ENCODE data around the gene PLXNC1. TPM values are rescaled to one million over a fixed set of nuclear protein-coding genes. Genes with fewer than 3 reads are reported as not detected.

Gene PLXNC1
- total RNA-seq, 3 donors from 2014 or later, result 5.2 to 13.2 (median 6.2) TPM

DNA sequence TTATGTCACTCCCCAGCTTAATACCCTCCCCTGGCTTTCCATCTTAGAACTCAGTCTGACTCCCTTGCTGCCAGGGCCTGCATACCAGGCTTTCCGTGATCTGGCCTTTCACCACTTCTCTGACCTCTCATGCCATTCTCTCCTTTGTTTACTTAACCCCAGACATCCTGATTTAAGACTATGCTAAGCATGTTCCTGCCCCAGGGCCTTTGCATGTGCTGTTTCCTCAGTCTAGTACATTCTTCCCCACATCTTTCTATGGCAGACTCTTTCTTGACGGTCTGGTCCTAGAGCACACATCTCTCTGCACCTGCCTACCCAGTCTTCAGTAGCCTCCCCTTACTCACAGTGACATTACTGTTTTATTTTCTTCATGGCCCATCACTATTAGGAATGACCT, 42.2 kb downstream of the PLXNC1 start:
- DNase-seq (no peak), ATAC-seq (no peak)
- TF ChIP-seq, protein P1, sequence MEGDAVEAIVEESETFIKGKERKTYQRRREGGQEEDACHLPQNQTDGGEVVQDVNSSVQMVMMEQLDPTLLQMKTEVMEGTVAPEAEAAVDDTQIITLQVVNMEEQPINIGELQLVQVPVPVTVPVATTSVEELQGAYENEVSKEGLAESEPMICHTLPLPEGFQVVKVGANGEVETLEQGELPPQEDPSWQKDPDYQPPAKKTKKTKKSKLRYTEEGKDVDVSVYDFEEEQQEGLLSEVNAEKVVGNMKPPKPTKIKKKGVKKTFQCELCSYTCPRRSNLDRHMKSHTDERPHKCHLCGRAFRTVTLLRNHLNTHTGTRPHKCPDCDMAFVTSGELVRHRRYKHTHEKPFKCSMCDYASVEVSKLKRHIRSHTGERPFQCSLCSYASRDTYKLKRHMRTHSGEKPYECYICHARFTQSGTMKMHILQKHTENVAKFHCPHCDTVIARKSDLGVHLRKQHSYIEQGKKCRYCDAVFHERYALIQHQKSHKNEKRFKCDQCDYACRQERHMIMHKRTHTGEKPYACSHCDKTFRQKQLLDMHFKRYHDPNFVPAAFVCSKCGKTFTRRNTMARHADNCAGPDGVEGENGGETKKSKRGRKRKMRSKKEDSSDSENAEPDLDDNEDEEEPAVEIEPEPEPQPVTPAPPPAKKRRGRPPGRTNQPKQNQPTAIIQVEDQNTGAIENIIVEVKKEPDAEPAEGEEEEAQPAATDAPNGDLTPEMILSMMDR (IDR thresholded peaks at IDR 0.05), result no peak
- Histone ChIP-seq H3K36me3 (ENCODE audit: low read depth) (no peaks in the 10 kb centered on the region), H3K4me3 (no peak overlapping the region), H3K4me1 (ENCODE audit: low read depth) (no peaks in the 10 kb centered on the region), H3K9me3 (no peaks in the 10 kb centered on the region)
- intact Hi-C loops (cut with DNase I, micrococcal nuclease), result no loop called here

DNA sequence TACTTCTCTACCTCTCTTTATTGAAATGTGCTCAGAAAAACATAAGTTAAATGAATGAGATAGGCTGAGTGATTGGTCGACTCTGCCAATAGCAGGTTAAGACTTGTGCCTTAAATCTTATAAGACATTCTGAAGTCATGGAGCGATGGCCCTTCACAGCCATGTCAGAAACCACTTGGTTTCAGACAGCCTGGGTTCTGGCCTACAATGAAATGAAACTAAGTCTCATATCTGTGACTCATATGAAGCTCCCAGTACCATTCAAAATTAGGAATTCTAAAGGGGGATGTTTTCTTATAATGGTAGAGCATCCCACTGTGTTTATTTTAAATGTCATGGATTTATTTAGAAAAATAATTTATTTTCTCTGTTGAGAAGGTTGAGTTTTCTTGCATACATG, 42.6 kb downstream of the PLXNC1 start:
- no peak for DNase-seq
- intact Hi-C loops (cut with DNase I, micrococcal nuclease), result no loop called here
- no peak overlapping the region for H3K4me3 ChIP-seq
- no peaks in the 10 kb centered on the region for H3K4me1 ChIP-seq (ENCODE audit: low read depth)
- no peaks in the 10 kb centered on the region for H3K36me3 ChIP-seq (ENCODE audit: low read depth)
- TF ChIP-seq, protein P1 (IDR thresholded peaks at IDR 0.05), result no peak
- no peaks in the 10 kb centered on the region for H3K9me3 ChIP-seq
- no peak for ATAC-seq

DNA sequence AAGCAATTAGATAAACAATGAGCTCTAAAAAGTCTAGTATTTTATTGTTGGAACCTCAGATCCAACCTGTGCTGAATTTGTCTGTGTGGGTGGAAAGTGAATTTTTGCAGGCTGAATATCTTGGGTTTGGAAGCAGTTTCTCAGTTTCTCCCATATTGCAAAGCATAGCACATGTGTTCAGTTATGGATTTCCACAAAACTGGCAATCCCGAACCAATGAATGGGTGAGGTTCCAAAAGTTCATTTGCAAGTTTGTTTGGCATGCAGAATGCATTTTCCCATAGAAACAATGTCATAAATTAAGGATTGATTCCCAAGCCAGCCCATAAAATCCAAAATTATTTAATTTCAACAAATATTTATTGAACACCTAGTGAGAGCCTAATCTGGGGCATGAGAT, 43.4 kb downstream of the PLXNC1 start:
- no peaks in the 10 kb centered on the region for H3K9me3 ChIP-seq
- H3K4me1 ChIP-seq (ENCODE audit: low read depth), result no peaks in the 10 kb centered on the region
- TF ChIP-seq, protein P1 (IDR thresholded peaks at IDR 0.05), result no peak
- H3K36me3 ChIP-seq (ENCODE audit: low read depth), result no peaks in the 10 kb centered on the region
- no peak overlapping the region for H3K4me3 ChIP-seq
- no peak for DNase-seq
- intact Hi-C loops (cut with DNase I, micrococcal nuclease), result no loop called here
- no peak for ATAC-seq

DNA sequence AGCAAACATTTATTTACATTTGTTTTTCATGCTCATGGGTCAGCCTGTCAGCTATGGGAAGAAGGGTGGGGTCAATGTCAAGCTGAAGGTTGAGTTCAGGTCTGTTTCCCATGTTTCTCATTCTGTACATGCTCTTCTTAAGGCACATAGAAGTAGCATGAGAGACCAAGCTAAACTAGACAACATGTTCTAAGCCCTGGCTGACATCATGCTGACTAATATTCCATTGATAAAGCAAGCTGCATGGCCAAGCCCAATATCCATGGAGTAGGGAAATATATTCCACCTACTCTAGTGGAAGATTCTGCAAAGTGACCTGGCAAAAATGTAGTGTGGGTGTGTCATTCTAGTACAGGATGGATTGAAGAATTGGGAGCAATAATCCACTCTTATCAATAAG, 44.1 kb downstream of the PLXNC1 start:
- ATAC-seq (no peak), DNase-seq (no peak)
- Histone ChIP-seq H3K4me3 (no peak overlapping the region), H3K36me3 (ENCODE audit: low read depth) (no peaks in the 10 kb centered on the region), H3K9me3 (no peaks in the 10 kb centered on the region), H3K4me1 (ENCODE audit: low read depth) (no peaks in the 10 kb centered on the region)
- TF ChIP-seq, protein P1 (IDR thresholded peaks at IDR 0.05), result no peak
- intact Hi-C loops (cut with DNase I, micrococcal nuclease), result no loop called here

DNA sequence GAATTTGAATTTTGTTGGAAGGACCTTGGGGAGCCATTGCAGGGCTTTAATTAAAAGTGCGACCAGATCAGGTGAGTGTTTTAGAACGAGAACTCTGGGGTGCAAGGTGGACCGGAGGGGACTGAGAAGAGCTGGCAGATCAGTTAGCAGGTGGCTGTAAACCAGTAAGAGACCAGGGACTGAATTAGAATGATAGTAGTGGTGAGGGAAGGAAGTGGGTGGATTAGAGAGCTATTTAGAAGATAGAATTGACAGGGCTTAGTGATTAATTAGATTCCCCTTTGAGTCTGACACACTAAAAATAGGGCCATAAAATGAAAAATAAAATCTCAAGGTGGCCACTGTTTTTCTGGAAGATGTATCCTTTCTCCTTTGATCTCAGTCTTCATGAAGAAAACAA, 44.8 kb downstream of the PLXNC1 start:
- no peak for ATAC-seq
- intact Hi-C loops (cut with DNase I, micrococcal nuclease), result no loop called here
- Histone ChIP-seq H3K4me1 (ENCODE audit: low read depth) (no peaks in the 10 kb centered on the region), H3K9me3 (no peaks in the 10 kb centered on the region), H3K36me3 (ENCODE audit: low read depth) (no peaks in the 10 kb centered on the region), H3K4me3 (no peak overlapping the region)
- no peak for DNase-seq
- TF ChIP-seq, protein P1 (IDR thresholded peaks at IDR 0.05), result no peak

DNA sequence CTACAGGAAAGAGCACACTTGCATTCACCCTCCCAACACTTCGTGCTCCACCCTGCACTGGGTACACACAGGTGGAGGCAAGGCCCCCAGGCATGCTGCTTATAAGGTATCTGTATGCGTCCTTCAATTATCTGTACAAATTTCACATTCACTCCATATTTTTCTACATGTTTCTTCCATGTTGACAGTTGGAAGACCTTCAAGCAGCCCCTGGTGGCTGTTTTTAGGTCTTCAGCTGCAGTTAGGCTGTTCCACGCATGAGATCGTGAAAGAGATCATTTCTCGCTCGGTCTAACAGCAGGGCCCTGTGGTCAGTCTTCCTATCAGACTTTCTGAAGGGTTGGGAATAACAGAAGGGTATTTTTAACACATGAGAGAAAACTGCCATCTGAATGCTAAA, 47.1 kb downstream of the PLXNC1 start:
- DNase-seq (no peak), ATAC-seq (no peak)
- H3K4me1 ChIP-seq (ENCODE audit: low read depth), result no peaks in the 10 kb centered on the region
- no peaks in the 10 kb centered on the region for H3K9me3 ChIP-seq
- intact Hi-C loops (cut with DNase I, micrococcal nuclease), result no loop called here
- no peaks in the 10 kb centered on the region for H3K36me3 ChIP-seq (ENCODE audit: low read depth)
- TF ChIP-seq, protein P1 (IDR thresholded peaks at IDR 0.05), result no peak
- H3K4me3 ChIP-seq, result no peak overlapping the region
